ENCODE results near the gene ZFPM1. TPM values are rescaled to one million over a fixed set of nuclear protein-coding genes. Genes with fewer than 3 reads are reported as not detected.
"Not testable (repeated sequence)": the region's sequence is repeated elsewhere in the genome, so short reads cannot be mapped to it uniquely, and the experiment has no call there.

The ZFPM1 gene
- total and polyA plus RNA-seq, 4 donors = 0.57 to 9.0 (median 2.8) TPM

DNA sequence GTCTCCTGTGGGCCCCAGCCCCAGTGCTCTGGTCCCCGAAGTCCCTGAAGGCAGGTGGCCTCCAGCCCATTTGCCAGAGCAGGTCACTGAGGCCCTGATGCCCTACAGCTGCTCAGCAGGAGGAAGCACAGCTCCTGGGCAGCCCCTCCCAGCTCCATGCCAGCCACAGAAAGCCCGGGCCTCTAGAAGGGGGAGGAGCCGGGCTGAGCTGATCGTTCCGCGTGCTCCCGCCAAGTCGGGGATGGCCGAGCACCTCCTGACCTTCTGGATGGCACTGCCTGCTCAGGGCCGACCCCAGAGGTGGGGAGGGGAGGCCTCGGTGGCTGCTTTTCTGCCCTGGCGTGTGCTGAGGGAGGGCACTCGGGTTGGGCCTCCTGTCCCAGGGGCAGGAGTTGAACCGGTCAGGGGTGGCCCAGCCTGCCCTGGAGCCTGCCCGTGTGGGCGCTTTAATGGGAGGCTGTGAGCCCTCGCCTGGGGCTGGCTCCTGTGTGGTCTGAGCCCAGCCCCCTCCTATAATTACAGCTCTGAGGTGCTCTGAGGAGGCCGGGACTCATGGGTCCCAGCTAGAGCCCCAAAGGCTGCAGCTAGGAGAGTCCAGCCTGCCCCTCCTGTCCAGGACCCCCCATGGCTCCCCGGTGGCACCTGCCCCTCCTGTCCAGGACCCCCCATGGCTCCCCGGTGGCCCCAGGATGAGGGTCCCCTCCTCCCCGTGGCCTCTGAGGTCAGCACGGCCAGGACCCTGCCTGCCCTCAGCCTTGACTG is 29.7 kb downstream of the ZFPM1 start:
- Histone ChIP-seq H3K4me3 (no peak overlapping the region), H3K36me3 (ENCODE audit: control insufficient read depth in 4 of 4, insufficient read depth in 4 of 4, low read length in 4 of 4) (peaks cover 0 to 4% (median 0%) of the 10 kb centered on the region in 4 donors), H3K27ac (ENCODE audit: low read depth in 1 of 2, low read length in 1 of 2) (no peak overlapping the region), H3K9me3 (ENCODE audit: control insufficient read depth in 4 of 4, insufficient read depth in 3 of 4, low read length in 3 of 4) (no peaks in the 10 kb centered on the region), H3K27me3 (ENCODE audit: control insufficient read depth in 3 of 3, insufficient read depth in 3 of 3, low read length in 2 of 3) (no peaks in the 10 kb centered on the region), H3K4me1 (ENCODE audit: control insufficient read depth in 5 of 5, insufficient read depth in 5 of 5, low read length in 5 of 5) (peaks cover 0 to under 1% (median 0%) of the 10 kb centered on the region in 5 donors), H3K9ac (ENCODE audit: insufficient read depth in 1 of 2, low read length in 2 of 2) (no peak overlapping the region)
- TF ChIP-seq, protein P1, sequence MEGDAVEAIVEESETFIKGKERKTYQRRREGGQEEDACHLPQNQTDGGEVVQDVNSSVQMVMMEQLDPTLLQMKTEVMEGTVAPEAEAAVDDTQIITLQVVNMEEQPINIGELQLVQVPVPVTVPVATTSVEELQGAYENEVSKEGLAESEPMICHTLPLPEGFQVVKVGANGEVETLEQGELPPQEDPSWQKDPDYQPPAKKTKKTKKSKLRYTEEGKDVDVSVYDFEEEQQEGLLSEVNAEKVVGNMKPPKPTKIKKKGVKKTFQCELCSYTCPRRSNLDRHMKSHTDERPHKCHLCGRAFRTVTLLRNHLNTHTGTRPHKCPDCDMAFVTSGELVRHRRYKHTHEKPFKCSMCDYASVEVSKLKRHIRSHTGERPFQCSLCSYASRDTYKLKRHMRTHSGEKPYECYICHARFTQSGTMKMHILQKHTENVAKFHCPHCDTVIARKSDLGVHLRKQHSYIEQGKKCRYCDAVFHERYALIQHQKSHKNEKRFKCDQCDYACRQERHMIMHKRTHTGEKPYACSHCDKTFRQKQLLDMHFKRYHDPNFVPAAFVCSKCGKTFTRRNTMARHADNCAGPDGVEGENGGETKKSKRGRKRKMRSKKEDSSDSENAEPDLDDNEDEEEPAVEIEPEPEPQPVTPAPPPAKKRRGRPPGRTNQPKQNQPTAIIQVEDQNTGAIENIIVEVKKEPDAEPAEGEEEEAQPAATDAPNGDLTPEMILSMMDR (IDR thresholded peaks at IDR 0.05; ENCODE audit: control extremely low read depth, extremely low read depth) = no peak
- DNase-seq (no peak), ATAC-seq (ENCODE audit: insufficient read depth, low FRiP score) (no peak)
- 81 to 91% methylated on average over 22 of the region's 22 CpGs for WGBS, 2 donors

DNA sequence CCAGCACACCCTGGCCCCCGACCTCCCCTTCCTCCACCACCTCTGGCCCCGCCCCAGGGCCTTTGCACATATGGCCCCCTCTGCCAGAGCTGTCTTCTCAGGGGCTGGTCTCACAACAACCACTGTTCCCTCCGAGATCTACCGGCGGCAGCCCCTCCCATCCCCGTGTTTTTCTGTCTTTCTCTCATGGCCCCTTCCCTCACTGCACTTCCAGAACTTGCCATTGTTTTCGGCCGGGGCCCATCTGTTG is 30.2 kb downstream of the ZFPM1 start:
- Histone ChIP-seq H3K36me3 (ENCODE audit: control insufficient read depth in 4 of 4, insufficient read depth in 4 of 4, low read length in 4 of 4) (peaks cover 0 to 4% (median 0%) of the 10 kb centered on the region in 4 donors), H3K9me3 (ENCODE audit: control insufficient read depth in 4 of 4, insufficient read depth in 3 of 4, low read length in 3 of 4) (no peaks in the 10 kb centered on the region), H3K27ac (ENCODE audit: low read depth in 1 of 2, low read length in 1 of 2) (no peak overlapping the region), H3K9ac (ENCODE audit: insufficient read depth in 1 of 2, low read length in 2 of 2) (no peak overlapping the region), H3K4me1 (ENCODE audit: control insufficient read depth in 5 of 5, insufficient read depth in 5 of 5, low read length in 5 of 5) (peaks cover 0 to 6% (median 0%) of the 10 kb centered on the region in 5 donors), H3K27me3 (ENCODE audit: control insufficient read depth in 3 of 3, insufficient read depth in 3 of 3, low read length in 2 of 3) (no peaks in the 10 kb centered on the region), H3K4me3 (no peak overlapping the region)
- ATAC-seq (ENCODE audit: insufficient read depth, low FRiP score) = no peak
- DNase-seq = no peak
- WGBS, 2 donors = 84 to 85% methylated on average over 8 of the region's 8 CpGs
- TF ChIP-seq, protein P1 (IDR thresholded peaks at IDR 0.05; ENCODE audit: control extremely low read depth, extremely low read depth) = no peak

DNA sequence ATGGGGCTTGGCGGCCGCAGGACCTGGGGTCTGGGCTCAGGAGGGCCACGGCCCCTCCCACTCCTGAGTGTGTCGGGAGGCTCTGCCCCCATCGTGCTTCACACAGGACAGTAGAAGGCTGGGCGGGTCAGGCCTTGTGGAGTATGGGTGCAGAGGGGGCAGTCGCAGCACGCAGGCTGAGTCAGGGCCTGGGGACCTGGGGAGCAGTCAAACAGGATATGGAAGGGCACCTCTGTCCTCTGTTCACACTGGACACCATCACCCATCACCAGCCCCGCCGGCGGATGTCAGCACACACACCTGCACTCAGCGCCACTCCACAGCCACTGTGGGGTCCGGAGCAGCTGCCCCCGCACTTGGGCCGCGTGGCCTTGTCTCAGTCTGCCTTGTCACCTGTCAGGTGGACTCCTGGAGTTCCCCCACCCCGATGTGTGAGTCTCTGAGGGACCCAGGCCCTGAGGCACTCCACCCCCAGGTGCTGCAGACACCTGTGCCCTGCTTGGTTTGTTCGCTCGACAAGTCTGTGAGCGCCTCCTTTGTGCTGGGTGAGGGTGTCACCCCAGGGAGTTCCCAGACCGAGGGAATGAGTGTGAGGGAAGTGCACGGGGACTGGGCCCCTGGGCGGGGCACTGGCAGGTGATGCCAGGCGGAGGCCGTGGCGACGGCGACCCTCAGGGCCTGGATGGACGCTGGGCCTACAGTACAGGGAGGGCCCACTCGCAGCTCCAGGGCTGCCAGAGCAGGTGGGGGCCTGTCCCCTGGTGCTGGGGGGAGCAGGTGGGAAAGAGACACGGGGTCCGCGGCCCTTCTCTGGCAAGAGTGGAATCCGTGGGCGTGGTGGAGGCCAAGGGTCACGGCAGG is 31.7 kb downstream of the ZFPM1 start:
- Histone ChIP-seq H3K27me3 (ENCODE audit: control insufficient read depth in 3 of 3, insufficient read depth in 3 of 3, low read length in 2 of 3) (no peaks in the 10 kb centered on the region), H3K4me1 (ENCODE audit: control insufficient read depth in 5 of 5, insufficient read depth in 5 of 5, low read length in 5 of 5) (peaks cover 0 to 17% (median 0%) of the 10 kb centered on the region in 5 donors), H3K4me3 (no peak overlapping the region), H3K9me3 (ENCODE audit: control insufficient read depth in 4 of 4, insufficient read depth in 3 of 4, low read length in 3 of 4) (no peaks in the 10 kb centered on the region), H3K36me3 (ENCODE audit: control insufficient read depth in 4 of 4, insufficient read depth in 4 of 4, low read length in 4 of 4) (peaks cover 0 to 5% (median 0%) of the 10 kb centered on the region in 4 donors), H3K27ac (ENCODE audit: low read depth in 1 of 2, low read length in 1 of 2) (no peak overlapping the region), H3K9ac (ENCODE audit: insufficient read depth in 1 of 2, low read length in 2 of 2) (no peak overlapping the region)
- 91 to 95% methylated on average over 36 of the region's 36 CpGs for WGBS, 2 donors
- TF ChIP-seq, protein P1 (IDR thresholded peaks at IDR 0.05; ENCODE audit: control extremely low read depth, extremely low read depth) = no peak
- DNase-seq (no peak), ATAC-seq (ENCODE audit: insufficient read depth, low FRiP score) (no peak)

DNA sequence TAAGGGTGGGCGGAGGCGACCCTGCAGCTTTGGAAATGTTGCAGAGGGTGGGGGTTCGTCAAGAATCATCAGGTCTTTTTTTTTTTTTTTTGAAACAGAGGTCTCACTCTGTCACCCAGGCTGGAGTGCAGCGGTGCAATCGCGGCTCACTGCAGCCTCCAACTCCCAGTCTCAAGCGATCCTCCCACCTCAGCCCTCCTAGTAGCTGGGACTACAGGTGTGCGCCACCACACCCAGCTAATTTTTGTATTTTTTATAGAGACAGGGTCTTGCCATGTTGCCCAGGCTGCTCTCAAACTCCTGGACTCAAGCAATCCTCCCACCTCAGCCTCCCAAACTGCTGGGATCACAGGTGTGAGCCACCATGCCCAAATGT is 32.3 kb downstream of the ZFPM1 start:
- H3K9ac ChIP-seq (ENCODE audit: insufficient read depth in 1 of 2, low read length in 2 of 2); H3K36me3 ChIP-seq (ENCODE audit: control insufficient read depth in 4 of 4, insufficient read depth in 4 of 4, low read length in 4 of 4); H3K27ac ChIP-seq (ENCODE audit: low read depth in 1 of 2, low read length in 1 of 2); H3K4me3 ChIP-seq; H3K9me3 ChIP-seq (ENCODE audit: control insufficient read depth in 4 of 4, insufficient read depth in 3 of 4, low read length in 3 of 4); DNase-seq; H3K27me3 ChIP-seq (ENCODE audit: control insufficient read depth in 3 of 3, insufficient read depth in 3 of 3, low read length in 2 of 3); ATAC-seq (ENCODE audit: insufficient read depth, low FRiP score): not testable (repeated sequence)
- peaks cover 0 to 17% (median 0%) of the 10 kb centered on the region in 5 donors for H3K4me1 ChIP-seq (ENCODE audit: control insufficient read depth in 5 of 5, insufficient read depth in 5 of 5, low read length in 5 of 5)
- WGBS, 2 donors = 96 to 98% methylated on average over 8 of the region's 8 CpGs

Measured in lung (tissue), 12 donors.